Limb (tissue), 2 donors: ENCODE measurements around the gene KIF21B.

Experiments used
- DNase-seq, 2 donors: peaks; one replicate each; pipeline ENCODE4 v3.0.0-alpha.2; 2016; ENCODE audit errors: extremely low spot score in 2 of 2

The KIF21B gene

DNA sequence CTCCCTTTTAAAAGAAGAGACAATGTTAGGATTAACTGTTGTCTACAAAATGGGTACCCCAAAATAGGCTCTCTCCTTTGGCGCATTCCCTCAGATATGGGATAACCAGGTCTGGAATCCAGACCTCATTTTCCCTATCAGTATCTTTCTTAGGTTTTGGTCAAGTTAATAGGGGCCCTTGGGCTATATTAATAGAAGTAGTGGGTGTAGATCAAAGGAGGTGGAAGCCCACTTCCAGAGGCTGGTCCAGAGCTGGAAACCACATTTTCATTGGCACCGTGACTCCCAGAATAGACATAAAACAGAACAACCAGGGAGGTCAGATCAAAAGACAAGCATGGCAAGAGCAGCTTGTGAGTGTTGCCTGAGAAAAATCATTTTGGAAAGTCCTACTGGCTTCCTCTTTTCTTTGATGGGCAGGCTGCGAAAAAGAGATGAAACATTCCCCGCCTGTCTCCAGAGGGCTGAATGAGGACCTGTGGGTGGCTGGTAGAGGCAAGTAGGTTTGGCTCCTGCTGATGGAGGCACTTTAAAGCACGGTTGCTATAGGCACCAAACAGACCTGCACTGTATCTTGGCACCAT lies 25.8 kb upstream of the KIF21B start:
- DNase-seq, result no peak

DNA sequence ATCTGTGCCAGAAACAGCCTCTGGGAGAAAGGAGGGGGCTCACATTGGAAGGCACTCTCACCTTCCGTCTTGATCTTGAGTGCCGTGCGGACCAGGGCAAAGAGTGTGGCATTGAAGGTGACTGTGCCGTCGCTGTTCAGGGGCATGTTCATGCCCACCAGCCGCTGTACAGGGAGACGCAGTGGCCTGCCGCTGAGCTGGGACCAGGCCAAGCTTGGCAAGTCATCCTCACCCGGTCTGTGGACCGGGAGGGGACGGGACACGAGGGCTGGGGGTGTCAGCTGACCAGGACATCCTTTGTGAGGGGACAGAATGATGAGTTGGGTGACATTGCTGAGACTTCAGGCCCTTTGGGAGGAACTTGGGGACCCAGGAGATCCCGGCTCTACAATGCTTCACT lies 25.0 kb upstream of the KIF21B start:
- no peak for DNase-seq

DNA sequence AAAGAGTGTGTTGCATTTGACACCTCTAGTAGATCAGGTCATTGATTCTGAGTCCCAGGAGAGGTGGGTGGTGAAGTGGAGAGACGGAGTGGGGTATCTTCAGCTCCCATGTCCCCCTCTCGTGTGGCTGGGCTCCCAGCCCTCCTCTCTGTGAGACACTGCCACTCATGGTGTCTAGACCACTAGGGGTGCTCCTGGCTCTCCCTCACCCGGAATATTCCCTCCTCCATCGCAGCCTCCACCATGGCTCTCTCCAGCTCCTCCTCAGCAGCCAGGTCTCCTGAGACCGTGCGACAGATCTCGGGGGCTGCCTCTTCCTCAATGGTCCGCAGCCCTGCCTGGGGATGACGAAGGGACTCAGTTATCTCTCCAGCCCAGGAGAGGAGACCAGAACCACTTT lies 20.6 kb upstream of the KIF21B start:
- no peak for DNase-seq

DNA sequence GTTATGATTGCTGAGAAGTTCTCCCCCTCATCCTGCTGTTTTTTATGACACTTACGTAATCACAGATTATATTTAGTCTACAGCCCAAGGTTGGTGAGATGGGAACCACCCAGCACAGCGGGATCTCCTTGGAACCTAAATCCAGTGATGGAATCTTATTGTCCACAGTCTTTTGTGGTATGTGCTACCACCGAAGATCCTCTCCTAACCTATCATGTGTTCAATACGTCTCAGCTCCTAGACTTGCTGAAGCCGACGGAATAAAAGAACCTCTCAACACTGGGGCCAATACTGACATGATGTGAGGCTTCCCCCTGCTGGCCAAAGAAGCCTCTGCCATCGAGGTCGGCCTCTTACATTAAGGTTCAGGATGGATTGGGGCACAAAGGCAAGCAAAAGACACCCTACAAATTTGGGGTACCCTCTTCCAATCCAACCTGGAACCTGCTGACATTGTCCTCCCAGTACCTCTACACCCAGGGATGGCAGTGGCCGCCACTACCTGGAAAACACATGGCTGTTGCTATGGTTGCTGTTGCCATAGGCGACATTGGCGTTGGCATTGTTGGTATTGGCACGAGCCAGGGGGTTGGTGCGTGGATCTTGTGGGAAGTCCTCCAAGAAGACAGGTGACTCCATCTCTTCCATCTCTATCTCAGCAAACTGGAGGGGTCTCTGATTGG lies 19.4 kb upstream of the KIF21B start:
- DNase-seq, result peak; percentile 73 to 78

DNA sequence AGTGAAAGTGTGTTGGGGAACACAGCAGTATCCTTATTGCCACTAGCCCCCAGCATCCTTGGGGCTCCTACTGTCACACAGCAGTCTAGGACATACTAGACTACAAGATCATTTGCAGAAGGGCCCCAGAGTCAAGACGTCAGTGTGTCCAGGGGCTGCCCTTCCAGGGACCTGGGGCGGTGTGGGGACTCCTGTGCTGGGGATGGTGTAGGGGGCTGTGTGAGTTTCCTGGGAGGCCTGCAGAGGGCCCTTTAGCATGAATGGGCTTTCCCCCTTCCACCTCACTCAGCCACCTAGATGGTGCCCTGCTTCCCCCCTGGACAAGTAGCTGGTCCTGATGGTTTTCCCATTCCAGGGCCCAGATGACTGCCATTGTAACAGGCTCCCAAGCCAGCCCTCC lies 17.5 kb upstream of the KIF21B start:
- DNase-seq, result no peak

DNA sequence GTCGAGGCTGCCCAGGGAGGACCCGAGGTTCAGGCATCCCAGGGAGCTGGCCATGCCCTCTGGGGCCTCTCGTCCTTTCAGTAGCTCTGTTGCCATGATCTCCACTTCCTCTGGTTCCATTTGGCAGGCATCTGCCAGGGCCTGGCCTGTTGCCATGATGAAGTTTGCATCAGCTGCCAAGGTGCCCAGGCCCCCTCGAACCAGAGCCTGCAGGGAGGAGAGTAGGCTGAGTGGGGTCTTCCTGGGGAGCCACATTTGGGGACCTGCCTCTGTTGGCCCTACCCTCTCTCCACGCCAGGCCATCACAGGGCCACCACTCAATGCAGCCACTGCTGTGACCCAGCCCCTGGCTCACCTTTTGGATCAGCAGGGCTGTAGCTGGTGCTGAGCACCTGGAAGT lies 16.4 kb upstream of the KIF21B start:
- DNase-seq, result no peak

DNA sequence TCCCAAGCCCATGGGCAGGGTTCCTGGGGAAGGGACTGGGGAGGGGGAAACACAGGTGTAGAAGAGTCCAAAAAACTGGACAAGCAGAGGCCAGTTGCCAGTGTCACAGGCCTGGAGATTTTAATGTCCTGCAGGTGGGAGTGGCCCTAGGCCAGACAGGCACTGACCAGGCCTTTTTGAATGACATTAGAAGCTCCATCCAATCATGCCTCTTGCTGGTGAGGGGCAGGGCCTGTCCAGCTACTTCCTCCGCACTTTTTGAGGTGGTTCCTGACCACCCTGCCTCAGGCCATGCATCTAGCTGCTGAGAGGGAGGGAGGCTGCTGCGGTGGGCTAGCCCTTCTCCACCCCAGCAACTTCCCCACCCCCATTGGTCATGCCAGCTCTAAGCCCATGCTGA lies 15.9 kb upstream of the KIF21B start:
- no peak for DNase-seq

DNA sequence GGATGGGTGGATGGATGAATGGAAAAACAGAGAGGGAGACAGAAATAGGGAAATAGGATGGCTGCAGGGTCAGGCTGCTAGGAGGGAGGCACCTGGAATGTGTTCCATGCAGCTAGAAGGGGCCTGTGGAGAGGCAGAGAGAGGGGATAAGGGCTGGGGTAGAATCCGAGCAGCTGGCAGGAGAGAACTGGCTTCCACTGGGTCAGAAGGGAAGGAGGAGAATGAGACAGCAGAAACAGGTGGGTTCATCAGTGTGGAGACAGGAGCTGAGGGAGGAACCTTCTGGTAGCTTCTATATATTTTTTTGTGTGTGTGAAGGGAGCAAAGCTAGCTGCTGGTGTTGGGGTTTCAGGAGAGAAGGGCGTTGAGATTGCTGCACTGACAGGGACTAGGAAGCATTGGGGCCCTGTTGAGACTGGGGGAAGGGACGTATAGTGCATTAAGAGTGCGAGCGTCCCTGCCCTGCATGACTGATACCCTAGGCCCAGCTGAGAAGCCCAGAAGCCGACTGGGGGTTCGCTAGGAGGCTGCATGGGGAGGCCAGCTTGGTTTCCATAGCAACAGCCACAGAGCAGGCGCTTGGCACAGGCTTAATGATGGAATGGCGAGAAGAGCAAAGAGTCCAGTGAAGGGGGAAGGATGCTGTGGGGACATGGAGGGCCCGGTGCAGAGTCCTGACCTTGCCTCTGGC lies 14.8 kb upstream of the KIF21B start:
- no peak for DNase-seq

DNA sequence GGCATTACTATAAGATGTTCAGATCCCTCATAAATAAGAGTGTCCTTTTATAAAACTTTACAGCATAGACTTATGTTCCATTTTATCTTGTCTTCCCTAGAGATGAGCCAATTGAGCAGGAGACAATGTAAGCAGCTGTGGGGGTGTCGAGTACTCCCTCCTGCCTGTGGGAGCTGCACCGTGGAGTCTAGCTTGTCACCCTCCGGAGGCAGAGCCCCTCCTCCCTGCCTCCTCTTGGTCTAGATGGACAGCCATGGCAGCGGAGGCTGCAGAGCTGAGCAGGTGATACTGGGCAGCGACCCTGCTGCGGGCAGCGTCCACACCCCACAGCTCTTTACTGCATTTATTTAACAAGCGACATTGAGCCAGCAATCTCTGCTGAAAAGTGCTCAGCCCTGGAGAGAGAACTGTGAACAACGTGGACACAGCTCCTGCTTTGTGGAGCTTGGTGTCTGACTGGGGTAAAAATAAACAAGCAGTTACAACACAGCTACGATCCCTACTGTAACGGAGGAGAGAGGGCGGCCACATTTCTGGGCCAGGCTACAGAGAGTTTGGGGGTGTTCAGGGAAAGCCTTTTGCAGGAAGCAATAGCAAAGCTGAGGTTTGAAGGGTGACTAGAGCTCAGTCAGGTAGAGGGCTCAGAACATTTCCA lies 12.8 kb upstream of the KIF21B start:
- DNase-seq, result no peak

DNA sequence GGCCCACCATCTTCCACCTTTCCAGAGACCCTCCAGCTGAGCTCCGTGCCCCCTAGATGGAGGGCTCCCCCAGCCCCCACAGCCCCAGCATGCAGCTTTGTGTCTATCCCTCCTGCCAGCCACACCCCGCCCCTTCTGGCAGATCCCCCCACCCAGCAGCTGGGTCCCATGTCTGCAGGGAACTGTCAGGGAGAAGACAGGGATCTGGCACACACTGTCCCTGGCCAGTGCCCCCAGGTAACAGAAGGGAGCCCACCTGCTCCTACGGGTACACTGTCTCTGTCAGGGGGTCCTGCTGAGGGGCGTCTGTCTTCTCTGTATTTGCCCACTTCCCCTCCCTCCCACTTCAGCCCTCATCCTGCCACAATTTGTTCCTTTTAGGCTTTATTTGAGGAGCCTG lies 11.2 kb upstream of the KIF21B start:
- DNase-seq, result no peak

DNA sequence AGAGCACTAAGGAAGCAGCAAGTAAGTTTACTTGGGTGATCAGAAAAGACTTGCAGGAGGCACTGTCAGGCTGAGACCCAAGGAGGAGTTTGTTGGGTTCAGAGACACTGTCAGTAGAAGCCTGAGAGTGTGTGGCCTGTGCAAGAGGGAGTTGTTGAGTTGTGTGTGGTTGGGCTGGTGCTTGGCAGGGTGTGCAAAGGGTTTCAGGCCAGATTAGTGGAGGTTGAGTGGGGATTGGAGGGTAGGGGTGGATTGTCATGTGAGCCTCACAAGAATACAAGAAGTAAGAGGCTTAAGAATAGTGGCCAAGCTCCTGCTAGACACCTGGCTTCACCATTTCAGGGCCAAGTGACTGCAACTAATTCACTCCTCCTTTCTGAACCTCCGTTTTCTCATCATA lies 8.9 kb upstream of the KIF21B start:
- no peak for DNase-seq

DNA sequence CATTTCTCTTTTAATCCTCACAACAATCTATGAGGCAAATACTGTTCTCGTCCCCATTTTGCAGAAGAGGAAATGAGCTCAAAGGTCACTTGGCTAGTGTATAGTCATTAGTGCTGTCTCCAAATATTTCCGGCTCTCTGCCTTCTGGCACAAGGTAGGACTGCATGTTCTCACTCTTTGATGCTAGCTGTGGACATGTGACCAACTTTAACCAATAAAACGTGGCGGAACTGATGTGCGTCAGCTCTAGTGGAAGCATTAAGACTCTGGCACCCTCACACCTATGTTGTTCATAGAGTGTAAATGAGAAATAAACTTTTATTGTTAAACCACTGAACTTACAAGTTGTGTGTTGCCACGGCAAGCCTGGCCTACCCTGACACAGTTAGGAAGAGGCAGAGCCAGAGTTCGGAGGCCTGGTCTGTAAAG lies 5.0 kb upstream of the KIF21B start:
- DNase-seq, result no peak

DNA sequence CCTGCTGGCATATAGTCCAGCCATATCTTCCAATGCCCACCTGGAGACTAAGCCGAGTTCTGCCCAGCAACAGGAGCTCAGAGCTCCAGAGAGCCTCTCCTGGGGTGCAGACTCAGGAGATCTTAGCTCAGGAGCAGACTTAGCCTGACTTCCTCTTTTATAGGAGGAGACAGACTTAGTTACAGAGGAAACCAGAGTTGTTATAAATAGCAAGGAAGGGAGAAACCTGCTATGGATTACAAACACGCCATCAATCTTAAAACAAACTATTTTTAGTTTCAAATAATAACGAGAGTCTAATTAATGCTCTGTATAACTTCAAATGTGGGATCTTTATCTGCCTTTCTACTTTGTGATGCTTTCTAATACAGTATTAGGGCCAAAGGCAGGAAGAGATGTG lies 3.3 kb upstream of the KIF21B start:
- DNase-seq, result no peak

DNA sequence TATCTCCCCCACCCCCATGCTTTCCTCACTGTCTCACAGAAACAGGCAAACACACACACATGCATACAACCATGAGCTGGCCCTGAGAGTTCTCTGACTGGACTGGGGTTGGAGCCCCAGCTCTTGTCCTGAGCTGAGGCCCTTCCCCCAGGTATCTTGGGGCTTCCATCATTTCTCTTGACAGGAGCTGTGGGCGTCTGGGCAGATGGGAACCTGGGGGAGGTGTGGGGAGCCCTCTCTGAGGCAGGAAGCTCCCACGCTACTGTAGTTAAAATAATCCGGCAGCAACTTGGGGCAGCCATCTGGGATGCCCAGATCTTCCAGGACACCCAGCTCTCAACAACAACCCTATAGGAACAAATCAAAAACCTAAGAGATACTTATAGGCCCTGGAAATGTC lies 2.7 kb upstream of the KIF21B start:
- no peak for DNase-seq

DNA sequence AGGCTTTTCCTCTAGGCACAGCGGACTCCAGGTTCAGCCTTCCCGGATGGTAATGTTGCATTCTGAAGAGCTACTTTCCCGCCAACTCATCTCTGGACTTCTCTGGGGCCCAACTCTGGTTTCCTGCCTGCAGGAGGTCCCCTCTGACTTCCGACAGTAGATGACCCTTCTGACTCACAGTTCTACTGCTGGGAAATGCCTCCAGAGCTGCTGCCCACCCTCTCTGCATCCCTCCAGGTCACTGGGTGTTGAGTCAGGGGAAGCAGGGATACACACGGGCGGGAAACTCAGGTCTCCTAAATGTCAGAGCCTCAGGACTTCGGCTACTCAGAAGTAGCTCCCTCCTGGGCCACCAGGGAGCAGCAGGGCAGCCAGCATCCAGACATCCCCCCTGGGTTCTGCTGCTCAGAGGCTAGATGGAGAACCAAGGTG lies 2.1 kb upstream of the KIF21B start:
- DNase-seq, result no peak

DNA sequence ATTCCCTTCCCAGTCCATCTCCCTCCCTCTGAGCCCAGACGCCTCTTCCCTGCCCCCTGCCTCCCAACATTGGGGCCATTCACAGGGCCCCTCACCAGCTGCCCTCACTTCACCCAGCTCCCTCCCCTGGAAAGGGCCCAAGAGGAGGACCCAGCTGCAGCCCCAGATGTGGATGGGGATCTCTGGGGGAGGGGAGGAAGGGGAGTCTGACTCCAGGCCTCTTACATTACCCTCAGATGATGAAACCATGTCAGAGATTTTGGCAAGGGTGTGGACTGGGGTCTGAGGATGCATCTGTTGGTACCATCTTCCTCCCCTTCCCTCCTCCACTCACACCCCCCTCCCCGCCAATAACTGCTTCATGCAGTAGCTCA lies 1.1 kb upstream of the KIF21B start:
- DNase-seq, result no peak

DNA sequence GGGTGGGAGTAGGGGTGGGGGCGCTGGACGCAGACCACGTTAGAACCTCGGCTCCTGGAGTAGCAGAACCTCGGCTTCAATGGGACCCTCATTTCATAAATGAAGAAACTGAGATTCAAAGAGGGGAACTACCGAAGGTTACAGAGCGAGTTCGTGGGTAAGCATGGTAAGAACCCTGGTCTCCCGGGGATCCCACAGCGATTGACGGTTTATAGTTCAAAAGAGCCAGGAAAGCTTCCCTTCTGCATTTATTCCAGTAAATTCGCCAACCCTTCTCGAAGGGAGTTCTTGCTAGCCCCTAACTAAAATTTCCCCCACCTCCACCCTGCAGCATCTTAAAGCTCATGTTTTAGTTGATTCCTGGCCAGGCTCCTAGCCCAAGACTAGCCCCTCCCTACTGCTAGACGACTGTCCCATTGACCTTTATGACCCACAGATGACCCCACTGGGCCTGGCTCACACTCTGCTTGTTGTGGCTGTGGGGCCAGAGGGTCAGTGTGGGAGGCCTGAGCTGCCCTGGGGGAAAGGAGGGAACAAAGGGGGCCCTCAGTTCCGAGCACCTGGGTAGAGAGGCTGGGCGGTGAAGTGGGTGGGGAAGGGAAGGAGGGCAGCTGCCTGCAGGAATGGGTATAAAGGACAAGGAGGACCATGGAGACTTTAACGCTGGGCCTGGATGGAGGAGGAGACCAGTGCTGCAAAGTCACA lies 558 bp upstream of the KIF21B start:
- DNase-seq, result no peak

DNA sequence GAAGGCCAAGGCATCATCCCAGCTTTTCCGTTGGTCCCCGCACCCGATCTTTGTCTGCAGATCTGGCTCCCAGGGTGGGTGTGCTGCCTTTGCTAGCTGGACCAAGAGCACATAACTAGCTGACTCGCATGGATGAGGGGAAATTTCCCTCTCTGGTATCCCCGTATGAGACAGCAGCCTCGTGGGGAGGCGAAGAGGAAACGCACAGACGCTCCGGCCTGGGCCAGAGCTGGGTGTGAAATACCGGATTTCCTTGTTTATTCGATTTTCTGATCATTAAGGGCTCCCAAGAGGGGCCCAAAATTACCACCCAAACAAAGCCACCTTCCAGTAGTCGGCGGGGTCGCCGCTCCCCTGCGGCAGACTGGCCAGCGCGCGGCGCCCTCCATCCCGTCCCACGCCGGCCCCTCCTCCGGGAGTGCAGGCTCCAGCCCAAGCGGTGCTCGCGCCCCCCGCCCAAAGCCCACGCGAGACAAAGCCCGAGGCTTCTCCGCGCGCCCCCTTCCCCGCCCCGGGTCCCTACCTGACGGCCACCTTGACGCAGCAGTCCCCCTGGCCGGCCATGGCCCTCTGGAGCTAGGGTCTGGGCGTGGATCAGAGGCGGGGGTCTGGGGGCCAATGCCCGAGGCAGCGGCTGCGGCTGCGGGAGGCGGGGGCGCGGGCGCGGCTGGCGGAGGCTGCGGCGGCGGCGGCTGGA lies 546 bp downstream of the KIF21B start:
- DNase-seq, result no peak

DNA sequence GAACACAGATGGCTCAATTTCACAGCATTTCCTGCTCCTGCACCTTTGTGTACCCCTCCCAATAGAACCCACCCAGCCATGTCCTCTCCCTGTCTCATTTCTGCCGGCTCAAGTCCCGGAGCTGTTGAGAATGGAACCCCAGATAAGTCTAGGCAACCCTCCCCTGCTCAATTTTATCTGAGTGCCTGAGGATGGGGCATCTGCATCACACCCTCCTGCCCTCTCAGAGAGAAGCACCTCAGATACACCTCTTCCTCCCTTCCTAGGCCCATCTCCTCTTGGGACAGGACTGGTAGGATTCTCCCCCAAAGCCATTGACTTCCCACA lies 1.1 kb downstream of the KIF21B start:
- no peak for DNase-seq

DNA sequence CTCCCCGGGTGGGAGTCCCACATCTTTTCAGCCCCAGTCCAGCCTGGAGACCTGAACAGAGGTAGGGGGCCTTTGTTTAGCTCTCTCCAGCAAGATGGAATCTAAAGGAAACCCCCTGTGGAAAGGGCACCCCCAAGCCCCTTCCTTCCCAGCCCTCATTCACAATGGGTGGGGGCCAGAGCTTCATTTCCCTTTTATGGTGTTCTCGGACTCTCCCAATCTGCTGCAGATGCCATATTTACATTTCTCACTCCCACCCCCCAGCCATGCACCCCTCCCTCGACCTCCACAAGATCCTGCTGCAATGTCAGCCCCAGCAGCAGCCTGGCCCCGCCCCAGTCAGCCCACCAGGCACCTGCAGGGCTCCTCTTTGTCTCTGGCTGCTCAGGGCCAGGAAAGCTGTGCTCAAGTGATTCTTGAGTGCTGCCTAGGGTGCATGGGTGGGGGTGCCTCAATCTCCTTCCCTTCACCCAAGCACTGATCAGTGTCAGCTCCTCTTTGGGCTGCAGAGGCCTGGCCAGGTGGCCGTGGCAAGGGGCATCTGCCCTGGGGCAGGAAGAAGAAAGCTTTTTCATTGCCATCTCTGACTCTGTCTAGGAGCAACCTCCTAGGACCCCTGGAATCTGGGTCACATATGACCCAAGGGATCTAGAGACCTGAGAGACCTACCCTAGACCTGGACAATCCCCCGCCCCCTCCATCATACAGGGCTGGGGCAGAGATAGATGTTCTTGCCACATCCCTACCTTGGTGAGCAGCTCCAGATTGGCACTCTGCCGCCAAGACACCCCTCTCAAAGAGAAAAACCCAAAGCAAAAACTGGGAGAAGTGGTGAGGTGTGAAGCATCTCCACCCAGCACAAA lies 1.7 kb downstream of the KIF21B start:
- DNase-seq, result no peak
